Thyroid gland (tissue), 4 donors: ENCODE results near the gene LUZP2. TPM values are rescaled to one million over a fixed set of nuclear protein-coding genes. Genes with fewer than 3 reads are reported as not detected.

Experiments used
- DNase-seq, 2 donors: peaks; one replicate each; pipeline ENCODE4 v3.0.0-alpha.2; 2019
- H3K27ac ChIP-seq, 3 donors: fragments of 200-600 bp; sonication (generic); 1 replicate in 2 of 3; 2 replicates in 1 of 3; pipeline ENCODE4 v1.5.1; 2016 to 2019; ENCODE audit warnings: mild to moderate bottlenecking in 1 of 3, moderate library complexity in 1 of 3
- H3K27me3 ChIP-seq: fragments of 200-600 bp; sonication (generic); one replicate; pipeline ENCODE4 v1.5.1; 2019
- H3K36me3 ChIP-seq, 2 donors: fragments of 200-600 bp; sonication (generic); one replicate each; pipeline ENCODE4 v1.5.1; 2016 to 2019
- H3K4me1 ChIP-seq, 2 donors: fragments of 200-600 bp; sonication (generic); one replicate each; pipeline ENCODE4 v1.5.1; 2017 to 2019
- H3K4me3 ChIP-seq, 3 donors: fragments of 200-600 bp; sonication (generic); replicated peaks in 1 of 3; 1 replicate in 2 of 3; 2 replicates in 1 of 3; pipeline ENCODE4 v1.5.1; 2016; ENCODE audit warnings: mild to moderate bottlenecking in 1 of 3
- H3K9me3 ChIP-seq: fragments of 200-600 bp; sonication (generic); one replicate; pipeline ENCODE4 v1.5.1; 2017
- CTCF ChIP-seq, 6 experiments: fragments of 200-600 bp in 3 of 6; fragments of 450-650 bp in 3 of 6; sonication (generic) in 3 of 6; IDR thresholded peaks; one replicate each; pipeline ENCODE4 v1.5.1; 2016 to 2019; ENCODE audit warnings: antibody characterized with exemption in 6 of 6, mild to moderate bottlenecking in 2 of 6, inconsistent platforms in 1 of 6, moderate library complexity in 1 of 6
- POLR2A ChIP-seq, 2 donors: fragments of 450-650 bp; IDR thresholded peaks; one replicate each; pipeline ENCODE4 v1.6.1; 2017; ENCODE audit warnings: antibody characterized with exemption in 2 of 2, mild to moderate bottlenecking in 2 of 2, moderate library complexity in 1 of 2
- WGBS, 2 donors: methylation state at CpG; one replicate each; pipeline ENCODE4 v1.1.5; 2017; 5-methylcytosine and 5-hydroxymethylcytosine counted together
- intact Hi-C: fragments of 100-400 bp; cut with DNase I; formaldehyde crosslinking; loops from one replicate; pipeline ENCODE4 v1.15.1; 2023
- total RNA-seq, 4 donors: library from RNA; depleted of rRNA; stranded (reverse); fragments of >200 nt; gene quantifications; one replicate each; pipeline ENCODE4 v1.2.3, GENCODE V29; 2016

Gene LUZP2
- total RNA-seq, 4 donors from 2014 or later, result not detected

GRCh38 chr11:24705474-24705873 lies 208.6 kb downstream of the LUZP2 start:
- no peak for TF ChIP-seq CTCF (IDR thresholded peaks at IDR 0.05)
- no peak for TF ChIP-seq POLR2A (IDR thresholded peaks at IDR 0.05)
- intact Hi-C loops, result no loop called here
- H3K27ac ChIP-seq, result no peak overlapping the region

GRCh38 chr11:24708616-24709015 lies 211.8 kb downstream of the LUZP2 start:
- 87 to 91% methylated on average over 1 of the region's 1 CpG for WGBS, 2 donors
- Histone ChIP-seq H3K36me3 (no peaks in the 10 kb centered on the region), H3K27ac (no peak overlapping the region), H3K27me3 (no peaks in the 10 kb centered on the region), H3K9me3 (no peaks in the 10 kb centered on the region), H3K4me1 (no peaks in the 10 kb centered on the region), H3K4me3 (no peak overlapping the region)
- TF ChIP-seq CTCF (IDR thresholded peaks at IDR 0.05) (no peak), POLR2A (IDR thresholded peaks at IDR 0.05) (no peak)
- DNase-seq, result no peak
- intact Hi-C loops, result no loop called here

More at GRCh38 chr11:24705474-24705873, 208.6 kb downstream of the LUZP2 start:
- no peak for DNase-seq
- Histone ChIP-seq H3K27me3 (no peaks in the 10 kb centered on the region), H3K36me3 (no peaks in the 10 kb centered on the region), H3K4me1 (no peaks in the 10 kb centered on the region), H3K4me3 (no peak overlapping the region), H3K9me3 (no peaks in the 10 kb centered on the region)

- TF ChIP-seq CTCF (IDR thresholded peaks at IDR 0.05) (no peak), POLR2A (IDR thresholded peaks at IDR 0.05) (no peak)
- 63 to 76% methylated on average over 2 of the region's 2 CpGs for WGBS, 2 donors
- no peaks in the 10 kb centered on the region for H3K9me3 ChIP-seq
- intact Hi-C loops, result no loop called here
- no peaks in the 10 kb centered on the region for H3K4me1 ChIP-seq
- DNase-seq, result no peak
- no peak overlapping the region for H3K4me3 ChIP-seq
- no peaks in the 10 kb centered on the region for H3K36me3 ChIP-seq
- no peak overlapping the region for H3K27ac ChIP-seq
- H3K27me3 ChIP-seq, result no peaks in the 10 kb centered on the region
These were observed 213.2 kb downstream of the LUZP2 start for GRCh38 chr11:24709928-24710565.

GRCh38 chr11:24714601-24715000 lies 217.7 kb downstream of the LUZP2 start:
- no peak overlapping the region for H3K27ac ChIP-seq
- no peaks in the 10 kb centered on the region for H3K4me1 ChIP-seq
- no peak for DNase-seq
- WGBS, 2 donors, result 80 to 90% methylated on average over 1 of the region's 1 CpG
- no peak overlapping the region for H3K4me3 ChIP-seq
- intact Hi-C loops, result no loop called here
- H3K27me3 ChIP-seq, result no peaks in the 10 kb centered on the region
- no peaks in the 10 kb centered on the region for H3K9me3 ChIP-seq
- TF ChIP-seq CTCF (IDR thresholded peaks at IDR 0.05), result no peak
- no peak for TF ChIP-seq POLR2A (IDR thresholded peaks at IDR 0.05)
- no peaks in the 10 kb centered on the region for H3K36me3 ChIP-seq

GRCh38 chr11:24716403-24716802 lies 219.6 kb downstream of the LUZP2 start:
- intact Hi-C loops, result no loop called here
- Histone ChIP-seq H3K27me3 (no peaks in the 10 kb centered on the region), H3K9me3 (no peaks in the 10 kb centered on the region), H3K4me1 (no peaks in the 10 kb centered on the region), H3K36me3 (no peaks in the 10 kb centered on the region), H3K27ac (no peak overlapping the region), H3K4me3 (no peak overlapping the region)
- DNase-seq, result no peak
- WGBS, 2 donors, result 79 to 85% methylated on average over 5 of the region's 5 CpGs
- TF ChIP-seq POLR2A (IDR thresholded peaks at IDR 0.05) (no peak), CTCF (IDR thresholded peaks at IDR 0.05) (no peak)
